Measurements from ENCODE around the gene NPIPB12.
"Not testable (repeated sequence)": the region's sequence is repeated elsewhere in the genome, so short reads cannot be mapped to it uniquely, and the experiment has no call there.

Gene NPIPB12

GRCh38 chr16:29506308-29506707 lies at the start of gene NPIPB12:
TSS of gene NPIPB12 (minus strand) at chr16:29506408.
- DNase-seq: not testable (repeated sequence)

- not testable (repeated sequence) for DNase-seq
These were observed 15.3 kb upstream of the NPIPB12 start for GRCh38 chr16:29521520-29521919.

- DNase-seq: not testable (repeated sequence)
These were observed 23.9 kb downstream of the NPIPB12 start for GRCh38 chr16:29482276-29482675.

- not testable (repeated sequence) for DNase-seq
These were observed 34.1 kb downstream of the NPIPB12 start for GRCh38 chr16:29472065-29472464.

GRCh38 chr16:29469660-29470059 lies 36.5 kb downstream of the NPIPB12 start:
- DNase-seq: not testable (repeated sequence)

- not testable (repeated sequence) for DNase-seq
These were observed 38.4 kb downstream of the NPIPB12 start for GRCh38 chr16:29467654-29468366.

GRCh38 chr16:29466904-29467303 lies 39.3 kb downstream of the NPIPB12 start:
- DNase-seq: not testable (repeated sequence)

- not testable (repeated sequence) for DNase-seq
These were observed 40.0 kb downstream of the NPIPB12 start for GRCh38 chr16:29465985-29466824.

- not testable (repeated sequence) for DNase-seq
These were observed 45.6 kb downstream of the NPIPB12 start for GRCh38 chr16:29460647-29461030.

- DNase-seq: not testable (repeated sequence)
These were observed 46.2 kb downstream of the NPIPB12 start, which contains the start of gene SULT1A4 for GRCh38 chr16:29459706-29460646. TSS of gene SULT1A4 (plus strand) at chr16:29459913. CDS start at chr16:29461386, 1,473 bp downstream.

GRCh38 chr16:29457660-29458059 lies 48.5 kb downstream of the NPIPB12 start:
- not testable (repeated sequence) for DNase-seq

GRCh38 chr16:29454828-29455227 lies 51.4 kb downstream of the NPIPB12 start:
- DNase-seq: not testable (repeated sequence)

GRCh38 chr16:29454269-29454668 lies 51.9 kb downstream of the NPIPB12 start, which contains the start of the genes BOLA2 and SLX1B:
TSS of gene BOLA2 (minus strand) at chr16:29454351. CDS start at chr16:29454253, 98 bp downstream.
TSS of gene SLX1B (plus strand) at chr16:29454533.
- not testable (repeated sequence) for DNase-seq

GRCh38 chr16:29453754-29454153 lies 52.5 kb downstream of the NPIPB12 start:
- DNase-seq: not testable (repeated sequence)

All from cerebellar nuclear complex (tissue), 1 donor.